Stimulated activated CD8-positive, alpha-beta memory T cell treated with anti-CD3 and anti-CD28 coated beads, Interleukin-15, amount 100 ng/mL, for 4 hours (primary cell): ENCODE data around the gene ATP1A3.
A peak's percentile ranks its signal among the peaks of the same experiment; 100 is the strongest.

Experiments used
- DNase-seq, 2 donors: peaks; one replicate each; pipeline ENCODE4 v3.0.0-alpha.2; 2020; ENCODE audit warnings: low read depth in 2 of 2

The ATP1A3 gene

GRCh38 chr19:41984961-41985360 lies 9.1 kb downstream of the ATP1A3 start:
- DNase-seq = no peak

- no peak for DNase-seq
Observed at GRCh38 chr19:41981724-41982123, 12.3 kb downstream of the ATP1A3 start.

GRCh38 chr19:41978470-41978869 lies 15.6 kb downstream of the ATP1A3 start:
- no peak for DNase-seq

- no peak for DNase-seq
Observed at GRCh38 chr19:41977916-41978315, 16.1 kb downstream of the ATP1A3 start.

- no peak for DNase-seq
Observed at GRCh38 chr19:41974652-41975051, 19.4 kb downstream of the ATP1A3 start.

- no peak for DNase-seq
Observed at GRCh38 chr19:41971363-41971762, 22.7 kb downstream of the ATP1A3 start.

GRCh38 chr19:41969772-41970458 lies 24.1 kb downstream of the ATP1A3 start:
- DNase-seq = no peak

GRCh38 chr19:41968751-41969595 lies 25.1 kb downstream of the ATP1A3 start:
- no peak for DNase-seq

- DNase-seq = no peak
Observed at GRCh38 chr19:41967054-41967783, 26.8 kb downstream of the ATP1A3 start.

- DNase-seq = no peak
Observed at GRCh38 chr19:41965106-41965505, 28.9 kb downstream of the ATP1A3 start.

GRCh38 chr19:41960973-41961372 lies 33.1 kb downstream of the ATP1A3 start:
- no peak for DNase-seq

- peak; percentile 72 to 80 for DNase-seq
Observed at GRCh38 chr19:41959056-41960053, 34.7 kb downstream of the ATP1A3 start, which contains the start of gene RABAC1. Gene RABAC1 (minus strand): TSS chr19:41959321. CDS start chr19:41959292, 29 bp downstream.

GRCh38 chr19:41958367-41959055 lies 35.5 kb downstream of the ATP1A3 start:
- DNase-seq = peak; percentile 58 to 70

- DNase-seq = no peak
Observed at GRCh38 chr19:41957838-41958366, 36.1 kb downstream of the ATP1A3 start.

- no peak for DNase-seq
Observed at GRCh38 chr19:41957161-41957837, 36.7 kb downstream of the ATP1A3 start.

GRCh38 chr19:41956621-41957020 lies 37.4 kb downstream of the ATP1A3 start:
- no peak for DNase-seq

GRCh38 chr19:41955521-41955920 lies 38.5 kb downstream of the ATP1A3 start:
- no peak for DNase-seq

GRCh38 chr19:41951686-41952172 lies 42.3 kb downstream of the ATP1A3 start:
- DNase-seq = peak; percentile 61 to 71

GRCh38 chr19:41947091-41947490 lies 46.9 kb downstream of the ATP1A3 start:
- no peak for DNase-seq
